Mesenchymal stem cell (in vitro differentiated cells and primary cell): ENCODE measurements around the gene RAB40C.

Experiments used
- DNase-seq: peaks from one replicate; pipeline ENCODE4 v3.0.0-alpha.2; 2013
- H2AFZ ChIP-seq: one replicate; pipeline ENCODE4 v1.6.1; 2013; ENCODE audit warnings: low read depth, mild to moderate bottlenecking, control low read depth, inconsistent platforms, low read length, moderate library complexity
- H2AK5ac ChIP-seq: 2 replicates; pipeline ENCODE4 v1.6.1; 2013; ENCODE audit warnings: low read length, moderate library complexity, mild to moderate bottlenecking, inconsistent platforms; ENCODE audit not compliant: severe bottlenecking
- H2BK120ac ChIP-seq: one replicate; pipeline ENCODE4 v1.6.1; 2013; ENCODE audit warnings: low read depth, mild to moderate bottlenecking, inconsistent platforms, low read length, moderate library complexity
- H2BK12ac ChIP-seq, 2 experiments: one replicate each; pipeline ENCODE4 v1.6.1; 2013; ENCODE audit warnings: inconsistent platforms in 2 of 2, low read length in 2 of 2, mild to moderate bottlenecking in 2 of 2, moderate library complexity in 2 of 2, control low read depth in 1 of 2
- H2BK15ac ChIP-seq: one replicate; pipeline ENCODE4 v1.6.1; 2013; ENCODE audit warnings: mild to moderate bottlenecking, low read depth, inconsistent platforms; ENCODE audit not compliant: poor library complexity, severe bottlenecking
- H2BK5ac ChIP-seq: 2 replicates; pipeline ENCODE4 v1.6.1; 2013; ENCODE audit warnings: low read depth, mild to moderate bottlenecking, low read length, control low read depth, inconsistent platforms; ENCODE audit not compliant: poor library complexity, severe bottlenecking
- H3K14ac ChIP-seq, 2 experiments: one replicate each; pipeline ENCODE4 v1.6.1; 2013; ENCODE audit warnings: inconsistent platforms in 2 of 2, low read length in 2 of 2, control low read depth in 1 of 2, mild to moderate bottlenecking in 1 of 2, moderate library complexity in 1 of 2
- H3K18ac ChIP-seq, 2 experiments: one replicate each; pipeline ENCODE4 v1.6.1; 2013; ENCODE audit warnings: inconsistent platforms in 2 of 2, low read length in 2 of 2, control low read depth in 1 of 2, low read depth in 1 of 2, mild to moderate bottlenecking in 1 of 2
- H3K23ac ChIP-seq, 2 experiments: one replicate each; pipeline ENCODE4 v1.6.1; 2013; ENCODE audit warnings: inconsistent platforms in 2 of 2, low read length in 2 of 2, mild to moderate bottlenecking in 2 of 2, moderate library complexity in 2 of 2, control low read depth in 1 of 2
- H3K27ac ChIP-seq: 2 replicates; pipeline ENCODE4 v1.5.1; 2013; ENCODE audit warnings: mild to moderate bottlenecking, moderate library complexity, low read length, control low read depth, inconsistent platforms; ENCODE audit not compliant: poor library complexity, severe bottlenecking
- H3K27me3 ChIP-seq, 2 experiments: 2 replicates each; pipeline versions ENCODE4 v1.6.1 to v1.7.0; 2013; ENCODE audit warnings: low read length in 2 of 2, mild to moderate bottlenecking in 2 of 2, moderate library complexity in 2 of 2, control low read depth in 1 of 2, inconsistent platforms in 1 of 2; ENCODE audit not compliant: control insufficient read depth in 1 of 2, insufficient read depth in 1 of 2
- H3K36me3 ChIP-seq, 2 experiments: 2 replicates each; pipeline versions ENCODE4 v1.6.1 to v1.7.0; 2013; ENCODE audit warnings: low read length in 2 of 2, control low read depth in 1 of 2, inconsistent platforms in 1 of 2, low read depth in 1 of 2, mild to moderate bottlenecking in 1 of 2; ENCODE audit not compliant: insufficient read depth in 2 of 2, control insufficient read depth in 1 of 2
- H3K4ac ChIP-seq, 2 experiments: one replicate each; pipeline ENCODE4 v1.6.1; 2013; ENCODE audit warnings: inconsistent platforms in 2 of 2, low read length in 2 of 2, mild to moderate bottlenecking in 2 of 2, moderate library complexity in 2 of 2, control low read depth in 1 of 2, low read depth in 1 of 2
- H3K4me1 ChIP-seq: 2 replicates; pipeline ENCODE4 v1.6.1; 2013; ENCODE audit warnings: low read depth, low read length, control low read depth; ENCODE audit not compliant: control insufficient read depth, insufficient read depth
- H3K4me2 ChIP-seq: 2 replicates; pipeline ENCODE4 v1.6.1; 2013; ENCODE audit warnings: low read length, mild to moderate bottlenecking, inconsistent platforms; ENCODE audit not compliant: poor library complexity, severe bottlenecking
- H3K4me3 ChIP-seq, 2 experiments: 2 replicates each; pipeline versions ENCODE4 v1.5.1 to v1.7.0; 2013; ENCODE audit warnings: low read length in 2 of 2, mild to moderate bottlenecking in 2 of 2, control low read depth in 1 of 2, low read depth in 1 of 2; ENCODE audit not compliant: insufficient read depth in 1 of 2
- H3K79me1 ChIP-seq: replicated peaks from 2 replicates; pipeline ENCODE4 v1.6.1; 2013; ENCODE audit warnings: mild to moderate bottlenecking, control low read depth, low read length, inconsistent platforms; ENCODE audit not compliant: poor library complexity, severe bottlenecking
- H3K9ac ChIP-seq: 2 replicates; pipeline ENCODE4 v1.7.0; 2013; ENCODE audit warnings: mild to moderate bottlenecking, low read length, moderate library complexity
- H3K9me3 ChIP-seq: 2 replicates; pipeline ENCODE4 v1.7.0; 2013; ENCODE audit warnings: mild to moderate bottlenecking, low read length; ENCODE audit not compliant: control insufficient read depth
- H4K8ac ChIP-seq: one replicate; pipeline ENCODE4 v1.6.1; 2013; ENCODE audit warnings: inconsistent platforms, mild to moderate bottlenecking, low read length, moderate library complexity
- H4K91ac ChIP-seq: one replicate; pipeline ENCODE4 v1.6.1; 2013; ENCODE audit warnings: mild to moderate bottlenecking, low read length, inconsistent platforms
- WGBS: methylation state at CpG from one replicate; pipeline ENCODE4 v1.1.7; 2013; ENCODE audit warnings: mixed read lengths; 5-methylcytosine and 5-hydroxymethylcytosine counted together

RAB40C gene

GRCh38 chr16:674214-674881 is 84.5 kb downstream of the RAB40C start:
- Histone ChIP-seq H3K4me3 (no peak overlapping the region), H3K36me3 (peaks cover 41 to 69% of the 10 kb centered on the region in 2 experiments), H3K14ac (no peak overlapping the region), H3K27me3 (no peaks in the 10 kb centered on the region), H2BK15ac (no peak overlapping the region), H2BK5ac (no peak overlapping the region), H3K23ac (no peak overlapping the region), H3K27ac (no peak overlapping the region), H3K4me2 (no peak overlapping the region), H3K4me1 (peaks cover 43% of the 10 kb centered on the region), H4K8ac (no peak overlapping the region), H4K91ac (no peak overlapping the region), H3K79me1 (peaks cover 21% of the 10 kb centered on the region), H2AK5ac (no peak overlapping the region), H2BK120ac (no peak overlapping the region), H2BK12ac (no peak overlapping the region), H3K18ac (no peak overlapping the region), H3K9me3 (no peaks in the 10 kb centered on the region), H3K9ac (no peak overlapping the region), H2AFZ (no peak overlapping the region), H3K4ac (no peak overlapping the region)
- WGBS: 90% methylated on average over 22 of the region's 22 CpGs
- DNase-seq: no peak

DNA sequence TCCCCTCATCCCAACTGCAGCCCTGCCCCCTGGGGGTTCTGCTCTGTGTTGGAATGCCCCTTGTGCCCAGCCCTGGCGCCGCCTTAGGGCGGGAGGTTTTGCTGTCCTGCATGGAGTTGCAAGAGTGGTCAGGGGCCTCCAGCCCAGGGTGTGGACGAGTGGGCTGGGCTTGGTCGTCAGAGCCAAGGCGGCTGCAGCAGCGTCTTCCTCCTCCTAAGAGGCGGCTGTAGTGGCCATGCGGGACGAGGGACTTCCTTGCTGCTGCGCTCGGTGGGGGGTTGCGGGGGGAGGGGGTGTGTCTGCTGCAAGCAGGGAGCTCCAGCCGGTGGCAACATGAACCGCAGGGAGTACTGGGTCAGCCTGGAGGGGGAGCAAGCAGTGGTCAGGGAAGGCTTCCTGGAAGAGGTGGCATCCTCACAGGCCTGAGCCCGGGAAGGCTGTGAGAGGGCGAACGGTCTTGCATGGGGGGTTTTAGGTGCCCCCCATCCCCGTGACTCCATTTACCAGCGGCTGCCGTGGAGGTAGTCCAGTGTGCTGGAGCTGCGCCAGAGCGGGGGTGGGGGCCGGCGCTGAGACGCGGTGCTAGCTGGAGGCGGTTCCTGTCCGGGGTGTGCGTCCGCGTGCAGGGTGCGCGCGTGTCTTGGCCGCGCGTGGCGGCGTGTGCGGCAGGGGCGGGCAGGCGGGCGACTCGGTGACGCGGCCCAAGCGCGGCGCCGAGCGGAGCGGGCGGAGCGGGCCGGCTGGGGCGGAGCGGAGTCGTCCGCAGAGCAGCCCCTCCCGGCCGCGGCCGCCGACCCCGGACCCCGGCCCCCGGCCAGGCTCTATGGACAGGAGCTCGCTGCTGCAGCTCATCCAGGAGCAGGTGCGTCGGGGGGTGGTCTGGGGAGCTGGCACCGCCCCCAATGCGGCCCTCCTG is 85.4 kb downstream of the RAB40C start, which contains the start of gene RHBDL1:
Gene RHBDL1, plus strand, starts transcription at position 704 of the 916 bp plus-strand sequence. Its CDS starts 120 bp downstream, at position 824.
- peak within 1 kb of the TSS in 1 of 2 experiments; percentile 64 for H3K4ac ChIP-seq
- no peak within 1 kb of the TSS for H2BK5ac ChIP-seq
- peak within 1 kb of the TSS; percentile 89 for H3K4me2 ChIP-seq
- H3K36me3 ChIP-seq: peaks cover 32 to 60% of the 10 kb centered on the region in 2 experiments
- H3K9me3 ChIP-seq: no peaks in the 10 kb centered on the region
- H3K14ac ChIP-seq: peak within 1 kb of the TSS in 1 of 2 experiments; percentile 69
- peak within 1 kb of the TSS; percentile 43 for H4K91ac ChIP-seq
- H2AFZ ChIP-seq: no peak within 1 kb of the TSS
- H3K79me1 ChIP-seq: peaks cover 16% of the 10 kb centered on the region
- 8% methylated on average over 39 of the region's 73 CpGs for WGBS
- H3K27me3 ChIP-seq: no peaks in the 10 kb centered on the region
- H2BK120ac ChIP-seq: peak within 1 kb of the TSS; percentile 39
- DNase-seq: peak; percentile 64
- peak within 1 kb of the TSS; percentile 48 to 75 for H3K4me3 ChIP-seq
- no peak within 1 kb of the TSS for H3K27ac ChIP-seq
- no peak within 1 kb of the TSS for H2AK5ac ChIP-seq
- H3K18ac ChIP-seq: peak within 1 kb of the TSS; percentile 48 to 85
- H3K4me1 ChIP-seq: peaks cover 44% of the 10 kb centered on the region
- no peak within 1 kb of the TSS for H3K23ac ChIP-seq
- peak within 1 kb of the TSS; percentile 75 for H2BK15ac ChIP-seq
- H4K8ac ChIP-seq: peak within 1 kb of the TSS; percentile 53
- peak within 1 kb of the TSS; percentile 38 for H3K9ac ChIP-seq
- H2BK12ac ChIP-seq: no peak within 1 kb of the TSS

- DNase-seq: no peak
- H3K79me1 ChIP-seq: peaks cover 9% of the 10 kb centered on the region
Measured at GRCh38 chr16:675884-676564, 86.2 kb downstream of the RAB40C start.

More at GRCh38 chr16:675884-676564, 86.2 kb downstream of the RAB40C start:
- WGBS: 87% methylated on average over 13 of the region's 25 CpGs
- peak overlapping the region; percentile 48 to 75 for H3K4me3 ChIP-seq
- no peak overlapping the region for H2AFZ ChIP-seq
- H2BK12ac ChIP-seq: no peak overlapping the region
- H3K4ac ChIP-seq: no peak overlapping the region
- peak overlapping the region; percentile 39 for H2BK120ac ChIP-seq
- no peak overlapping the region for H2BK5ac ChIP-seq
- H4K8ac ChIP-seq: no peak overlapping the region
- H3K9me3 ChIP-seq: no peaks in the 10 kb centered on the region
- H3K27ac ChIP-seq: no peak overlapping the region
- no peak overlapping the region for H3K18ac ChIP-seq
- H3K36me3 ChIP-seq: peaks cover 24 to 53% of the 10 kb centered on the region in 2 experiments
- no peaks in the 10 kb centered on the region for H3K27me3 ChIP-seq
- H3K9ac ChIP-seq: no peak overlapping the region
- H3K4me1 ChIP-seq: peaks cover 44% of the 10 kb centered on the region
- H3K4me2 ChIP-seq: peak overlapping the region; percentile 89
- H2BK15ac ChIP-seq: no peak overlapping the region
- H4K91ac ChIP-seq: no peak overlapping the region
- no peak overlapping the region for H3K23ac ChIP-seq
- no peak overlapping the region for H2AK5ac ChIP-seq
- no peak overlapping the region for H3K14ac ChIP-seq
